ENCODE data around the gene MDC1. TPM values are rescaled to one million over a fixed set of nuclear protein-coding genes. Genes with fewer than 3 reads are reported as not detected.

The MDC1 gene
- total and polyA plus RNA-seq, 2 of the 13 experiments (the other 11 are each of a cell fraction or from before 2014, with no cell fraction given) = 8.4 to 14.0 TPM

GRCh38 chr6:30749554-30750378 lies 32.7 kb upstream of the MDC1 start (continued):
- TF ChIP-seq USF2 (IDR thresholded peaks at IDR 0.05; ENCODE audit: low read depth, low read length) = no peak
- no peak for TF ChIP-seq USF2 (CRISPR knock-in tag; IDR thresholded peaks at IDR 0.05; ENCODE audit: borderline replicate concordance)
- no peak for TF ChIP-seq ZNF556 (CRISPR knock-in tag; IDR thresholded peaks at IDR 0.05; ENCODE audit: borderline replicate concordance)
- peak; percentile 68 for TF ChIP-seq ZBTB38 (CRISPR knock-in tag; IDR thresholded peaks at IDR 0.05)
- peak; percentile 44 for TF ChIP-seq RARA (CRISPR knock-in tag; IDR thresholded peaks at IDR 0.05)
- no peak for TF ChIP-seq ATF6 (CRISPR knock-in tag; conservative IDR thresholded peaks at IDR 0.05)
- 0 out of 2 replicates have a peak, but pooled peaks have one; percentile 31 for TF ChIP-seq ZKSCAN5 (CRISPR knock-in tag; IDR thresholded peaks at IDR 0.05)
- 0 out of 2 replicates have a peak, but pooled peaks have one; percentile 10 for TF ChIP-seq HOXA5 (CRISPR knock-in tag; IDR thresholded peaks at IDR 0.05)
- TF ChIP-seq ZNF580 (CRISPR knock-in tag; IDR thresholded peaks at IDR 0.05; ENCODE audit: borderline replicate concordance, low read depth) = no peak
- 0 out of 2 replicates have a peak, but pooled peaks have one; percentile 37 for TF ChIP-seq SOX13 (IDR thresholded peaks at IDR 0.05)
- peak in 1 of 2 experiments; percentile 48; a peak in 1 of 4 replicates for TF ChIP-seq SOX13 (CRISPR knock-in tag; conservative IDR thresholded peaks at IDR 0.05 in 1 of 2, IDR thresholded peaks at IDR 0.05 in 1 of 2)
- TF ChIP-seq SMC3 (IDR thresholded peaks at IDR 0.05; ENCODE audit: low read length) = no peak
- peak; percentile 79 for TF ChIP-seq XRCC5 (optimal IDR thresholded peaks at IDR 0.05; ENCODE audit: low read length)
- TF ChIP-seq AGO2 (optimal IDR thresholded peaks at IDR 0.05; ENCODE audit: low read depth, low read length) = peak; percentile 49
- TF ChIP-seq HMGA1 (CRISPR knock-in tag; conservative IDR thresholded peaks at IDR 0.05) = no peak
- TF ChIP-seq, protein P1, sequence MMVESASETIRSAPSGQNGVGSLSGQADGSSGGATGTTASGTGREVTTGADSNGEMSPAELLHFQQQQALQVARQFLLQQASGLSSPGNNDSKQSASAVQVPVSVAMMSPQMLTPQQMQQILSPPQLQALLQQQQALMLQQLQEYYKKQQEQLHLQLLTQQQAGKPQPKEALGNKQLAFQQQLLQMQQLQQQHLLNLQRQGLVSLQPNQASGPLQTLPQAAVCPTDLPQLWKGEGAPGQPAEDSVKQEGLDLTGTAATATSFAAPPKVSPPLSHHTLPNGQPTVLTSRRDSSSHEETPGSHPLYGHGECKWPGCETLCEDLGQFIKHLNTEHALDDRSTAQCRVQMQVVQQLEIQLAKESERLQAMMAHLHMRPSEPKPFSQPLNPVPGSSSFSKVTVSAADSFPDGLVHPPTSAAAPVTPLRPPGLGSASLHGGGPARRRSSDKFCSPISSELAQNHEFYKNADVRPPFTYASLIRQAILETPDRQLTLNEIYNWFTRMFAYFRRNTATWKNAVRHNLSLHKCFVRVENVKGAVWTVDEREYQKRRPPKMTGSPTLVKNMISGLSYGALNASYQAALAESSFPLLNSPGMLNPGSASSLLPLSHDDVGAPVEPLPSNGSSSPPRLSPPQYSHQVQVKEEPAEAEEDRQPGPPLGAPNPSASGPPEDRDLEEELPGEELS (CRISPR knock-in tag; IDR thresholded peaks at IDR 0.05) = 0 out of 2 replicates have a peak, but pooled peaks have one; percentile 12
- TF ChIP-seq GATA4 (IDR thresholded peaks at IDR 0.05; ENCODE audit: borderline replicate concordance, low read depth) = no peak
- TF ChIP-seq RXRB (CRISPR knock-in tag; IDR thresholded peaks at IDR 0.05; ENCODE audit: borderline replicate concordance) = no peak; the same call in 1 of the 2 replicates
- no peak for TF ChIP-seq HBP1 (CRISPR knock-in tag; IDR thresholded peaks at IDR 0.05; ENCODE audit: low read depth)
- TF ChIP-seq ZFX (CRISPR knock-in tag; IDR thresholded peaks at IDR 0.05; ENCODE audit: low read depth) = peak; percentile 89
- peak; percentile 93; the same call in 1 of the 2 replicates for TF ChIP-seq FIP1L1 (IDR thresholded peaks at IDR 0.05; ENCODE audit: borderline replicate concordance, insufficient read depth, low read depth, low read length)

Measured in HepG2 (cell line).